DOHH2 (cell line): ENCODE results near the gene ABCA9.

ENCODE experiments used
- H3F3A ChIP-seq: fragments of 200-600 bp; sonication (generic), shearing (Covaris generic); 2 replicates; pipeline ENCODE4 v1.6.0; 2016; ENCODE audit warnings: antibody characterized with exemption, mild to moderate bottlenecking; ENCODE audit not compliant: control insufficient read depth, insufficient read depth
- H3K27ac ChIP-seq: fragments of 200-600 bp; sonication (generic); 2 replicates; pipeline ENCODE4 v1.5.1; 2014; ENCODE audit warnings: low read depth, mild to moderate bottlenecking, low read length, moderate library complexity
- H3K27me3 ChIP-seq: fragments of 200-600 bp; sonication (generic); 2 replicates; pipeline ENCODE4 v1.6.1; 2014; ENCODE audit warnings: mild to moderate bottlenecking, low read length, mixed read lengths; ENCODE audit not compliant: control insufficient read depth
- H3K36me3 ChIP-seq: fragments of 200-600 bp; sonication (generic); 2 replicates; pipeline ENCODE4 v1.6.1; 2014; ENCODE audit warnings: mild to moderate bottlenecking, low read length, moderate library complexity, mixed read lengths; ENCODE audit not compliant: control insufficient read depth
- H3K4me1 ChIP-seq: fragments of 200-600 bp; sonication (generic); 2 replicates; pipeline ENCODE4 v1.6.1; 2014; ENCODE audit warnings: mild to moderate bottlenecking, low read length, mixed read lengths; ENCODE audit not compliant: control insufficient read depth
- H3K4me2 ChIP-seq: fragments of 200-600 bp; sonication (generic); 2 replicates; pipeline ENCODE4 v1.6.0; 2014; ENCODE audit warnings: mild to moderate bottlenecking, low read length, moderate library complexity
- H3K4me3 ChIP-seq: fragments of 200-600 bp; sonication (generic); 2 replicates; pipeline ENCODE4 v1.5.1; 2014; ENCODE audit warnings: mild to moderate bottlenecking, low read length, mixed read lengths
- H3K79me2 ChIP-seq: fragments of 200-600 bp; sonication (generic); 2 replicates; pipeline ENCODE4 v1.6.1; 2014; ENCODE audit warnings: mild to moderate bottlenecking, low read length, mixed read lengths; ENCODE audit not compliant: control insufficient read depth
- H3K9me2 ChIP-seq: fragments of 200-600 bp; sonication (generic); replicated peaks from 2 replicates; pipeline ENCODE4 v1.6.1; 2014; ENCODE audit warnings: mild to moderate bottlenecking, low read length, mixed read lengths; ENCODE audit not compliant: control insufficient read depth
- H3K9me3 ChIP-seq: fragments of 200-600 bp; sonication (generic); 2 replicates; pipeline ENCODE4 v1.6.1; 2014; ENCODE audit warnings: antibody characterized with exemption, low read length, mixed read lengths; ENCODE audit not compliant: control insufficient read depth, insufficient read depth
- H4K20me1 ChIP-seq: fragments of 200-600 bp; sonication (generic); 2 replicates; pipeline ENCODE4 v1.6.0; 2014; ENCODE audit warnings: low read depth, mild to moderate bottlenecking, antibody characterized with exemption, low read length, moderate library complexity; ENCODE audit not compliant: control insufficient read depth, insufficient read depth
- CTCF ChIP-seq: fragments of 200-600 bp; sonication (generic); IDR thresholded peaks from one replicate; pipeline ENCODE4 v1.5.1; 2014; ENCODE audit warnings: antibody characterized with exemption, mild to moderate bottlenecking, low read depth, low read length; ENCODE audit not compliant: poor library complexity, severe bottlenecking
- EZH2phosphoT487 ChIP-seq: fragments of 200-600 bp; sonication (generic); IDR thresholded peaks from 2 replicates; pipeline ENCODE4 v1.6.1; 2017; ENCODE audit warnings: borderline replicate concordance, mild to moderate bottlenecking, antibody characterized with exemption, low read length, moderate library complexity, mixed read lengths

ABCA9 gene

DNA sequence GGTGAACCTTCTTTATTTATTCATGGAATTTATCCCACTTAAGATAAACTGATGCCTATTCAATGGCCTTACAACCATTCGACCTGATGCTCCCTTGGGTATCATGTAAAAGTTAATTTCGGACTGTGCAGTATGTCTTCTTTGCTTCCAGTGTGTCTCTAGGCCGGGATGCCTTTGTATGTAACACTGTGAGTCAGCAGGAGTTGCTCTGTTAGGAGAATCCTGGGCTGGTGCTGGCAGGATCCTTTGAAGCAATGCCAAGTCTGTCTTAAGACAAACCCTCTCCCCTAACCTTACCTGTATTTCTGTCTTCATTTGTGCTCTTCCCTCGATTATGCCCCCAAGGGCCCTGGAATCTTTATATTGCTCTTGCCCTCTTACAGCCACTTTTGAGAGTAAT, 67.6 kb downstream of the ABCA9 start:
- Histone ChIP-seq H3F3A (no peaks in the 10 kb centered on the region), H3K27me3 (no peaks in the 10 kb centered on the region), H3K36me3 (no peaks in the 10 kb centered on the region), H3K4me1 (no peaks in the 10 kb centered on the region), H3K27ac (no peak overlapping the region), H3K4me2 (no peak overlapping the region), H3K9me2 (no peaks in the 10 kb centered on the region), H3K9me3 (no peaks in the 10 kb centered on the region), H3K4me3 (no peak overlapping the region), H4K20me1 (no peaks in the 10 kb centered on the region), H3K79me2 (no peaks in the 10 kb centered on the region)
- TF ChIP-seq CTCF (no peak), EZH2phosphoT487 (no peak)

- H3K79me2 ChIP-seq = no peaks in the 10 kb centered on the region
- no peak overlapping the region for H3K4me2 ChIP-seq
- no peaks in the 10 kb centered on the region for H3F3A ChIP-seq
- no peaks in the 10 kb centered on the region for H4K20me1 ChIP-seq
- H3K27ac ChIP-seq = no peak overlapping the region
- H3K27me3 ChIP-seq = no peaks in the 10 kb centered on the region
- H3K9me3 ChIP-seq = no peaks in the 10 kb centered on the region
- no peaks in the 10 kb centered on the region for H3K4me1 ChIP-seq
- no peak overlapping the region for H3K4me3 ChIP-seq
- no peak for TF ChIP-seq EZH2phosphoT487
- TF ChIP-seq CTCF = no peak
- H3K36me3 ChIP-seq = no peaks in the 10 kb centered on the region
- H3K9me2 ChIP-seq = no peaks in the 10 kb centered on the region
These were observed 72.8 kb downstream of the ABCA9 start for GRCh38 chr17:68987966-68988365.

GRCh38 chr17:68981288-68981687, 79.4 kb downstream of the ABCA9 start:
- Histone ChIP-seq H3K27ac (no peak overlapping the region), H3F3A (no peaks in the 10 kb centered on the region), H3K79me2 (no peaks in the 10 kb centered on the region), H3K27me3 (no peaks in the 10 kb centered on the region), H3K9me2 (no peaks in the 10 kb centered on the region), H3K36me3 (no peaks in the 10 kb centered on the region), H4K20me1 (no peaks in the 10 kb centered on the region), H3K4me2 (no peak overlapping the region), H3K4me1 (no peaks in the 10 kb centered on the region), H3K9me3 (no peaks in the 10 kb centered on the region), H3K4me3 (no peak overlapping the region)
- TF ChIP-seq CTCF (no peak), EZH2phosphoT487 (no peak)
